ENCODE data around the gene TUBGCP3. TPM values are rescaled to one million over a fixed set of nuclear protein-coding genes. Genes with fewer than 3 reads are reported as not detected.
"Not testable (repeated sequence)": the region's sequence is repeated elsewhere in the genome, so short reads cannot be mapped to it uniquely, and the experiment has no call there.

The TUBGCP3 gene
- total RNA-seq, 1 donor from 2014 or later = 14.0 TPM

- no peaks in the 10 kb centered on the region for H3K36me3 ChIP-seq (ENCODE audit: insufficient read depth, low read length)
- H3K4me3 Mint-ChIP-seq (ENCODE audit: unreplicated experiment) = no peak overlapping the region
- no peaks in the 10 kb centered on the region for H3K9me3 ChIP-seq (ENCODE audit: insufficient read depth, low read depth, low read length)
- H3K27ac ChIP-seq (ENCODE audit: low read depth, low read length) = no peak overlapping the region
- H3K36me3 Mint-ChIP-seq (ENCODE audit: low read depth, unreplicated experiment) = peaks cover 2% of the 10 kb centered on the region
- H4K20me1 ChIP-seq (ENCODE audit: insufficient read depth, low read length) = no peaks in the 10 kb centered on the region
- H3K27ac Mint-ChIP-seq (ENCODE audit: unreplicated experiment) = no peak overlapping the region
- no peak overlapping the region for H2AFZ ChIP-seq (ENCODE audit: low read depth, low read length)
- no peak overlapping the region for H3K4me3 ChIP-seq (ENCODE audit: insufficient read depth, low read depth, low read length)
- H3K4me1 Mint-ChIP-seq (ENCODE audit: low read depth, unreplicated experiment) = peaks cover 6% of the 10 kb centered on the region
- H3K27me3 Mint-ChIP-seq (ENCODE audit: low read depth, unreplicated experiment) = no peaks in the 10 kb centered on the region
- FAIRE-seq = no peak
- TF ChIP-seq EZH2 (IDR thresholded peaks at IDR 0.05; ENCODE audit: insufficient read depth, low read length) (no peak), CTCF (IDR thresholded peaks at IDR 0.05; ENCODE audit: insufficient read depth, low read depth, low read length) (no peak)
- no peak overlapping the region for H3K9ac ChIP-seq (ENCODE audit: low read length)
- DNase-seq (ENCODE audit: low read depth) = no peak
- H3K4me1 ChIP-seq (ENCODE audit: insufficient read depth, low read length) = no peaks in the 10 kb centered on the region
- H3K79me2 ChIP-seq (ENCODE audit: insufficient read depth, low read length) = no peaks in the 10 kb centered on the region
- no peaks in the 10 kb centered on the region for H3K27me3 ChIP-seq (ENCODE audit: insufficient read depth, low read length)
- H3K9me3 Mint-ChIP-seq (ENCODE audit: unreplicated experiment) = no peaks in the 10 kb centered on the region
- no peak overlapping the region for H3K4me2 ChIP-seq (ENCODE audit: low read length)
These were observed 100.8 kb downstream of the TUBGCP3 start for GRCh38 chr13:112487127-112487517.

GRCh38 chr13:112486386-112487126, 101.4 kb downstream of the TUBGCP3 start:
- Histone ChIP-seq H3K4me3 (ENCODE audit: insufficient read depth, low read depth, low read length) (no peak overlapping the region), H2AFZ (ENCODE audit: low read depth, low read length) (no peak overlapping the region), H3K4me1 (ENCODE audit: insufficient read depth, low read length) (no peaks in the 10 kb centered on the region), H3K27ac (ENCODE audit: low read depth, low read length) (no peak overlapping the region), H3K9ac (ENCODE audit: low read length) (no peak overlapping the region), H4K20me1 (ENCODE audit: insufficient read depth, low read length) (no peaks in the 10 kb centered on the region), H3K9me3 (ENCODE audit: insufficient read depth, low read depth, low read length) (no peaks in the 10 kb centered on the region), H3K36me3 (ENCODE audit: insufficient read depth, low read length) (no peaks in the 10 kb centered on the region), H3K4me2 (ENCODE audit: low read length) (no peak overlapping the region), H3K27me3 (ENCODE audit: insufficient read depth, low read length) (no peaks in the 10 kb centered on the region), H3K79me2 (ENCODE audit: insufficient read depth, low read length) (no peaks in the 10 kb centered on the region)
- DNase-seq (ENCODE audit: low read depth) (no peak), FAIRE-seq (no peak)
- Mint-ChIP-seq H3K27ac (ENCODE audit: unreplicated experiment) (peak overlapping the region; percentile 30), H3K36me3 (ENCODE audit: low read depth, unreplicated experiment) (peaks cover 2% of the 10 kb centered on the region), H3K4me1 (ENCODE audit: low read depth, unreplicated experiment) (peaks cover 6% of the 10 kb centered on the region), H3K4me3 (ENCODE audit: unreplicated experiment) (no peak overlapping the region), H3K9me3 (ENCODE audit: unreplicated experiment) (no peaks in the 10 kb centered on the region), H3K27me3 (ENCODE audit: low read depth, unreplicated experiment) (no peaks in the 10 kb centered on the region)
- TF ChIP-seq EZH2 (IDR thresholded peaks at IDR 0.05; ENCODE audit: insufficient read depth, low read length) = no peak
- TF ChIP-seq CTCF (IDR thresholded peaks at IDR 0.05; ENCODE audit: insufficient read depth, low read depth, low read length) = no peak

- not testable (repeated sequence) for H3K27me3 Mint-ChIP-seq (ENCODE audit: low read depth, unreplicated experiment)
These were observed 102.1 kb downstream of the TUBGCP3 start for GRCh38 chr13:112485814-112486213.

More at GRCh38 chr13:112485814-112486213, 102.1 kb downstream of the TUBGCP3 start:
- not testable (repeated sequence) for H3K36me3 ChIP-seq (ENCODE audit: insufficient read depth, low read length); H4K20me1 ChIP-seq (ENCODE audit: insufficient read depth, low read length); H3K9me3 ChIP-seq (ENCODE audit: insufficient read depth, low read depth, low read length); H3K4me1 Mint-ChIP-seq (ENCODE audit: low read depth, unreplicated experiment); H3K27ac ChIP-seq (ENCODE audit: low read depth, low read length); H3K36me3 Mint-ChIP-seq (ENCODE audit: low read depth, unreplicated experiment); FAIRE-seq; H3K79me2 ChIP-seq (ENCODE audit: insufficient read depth, low read length); H3K4me3 ChIP-seq (ENCODE audit: insufficient read depth, low read depth, low read length); H3K4me3 Mint-ChIP-seq (ENCODE audit: unreplicated experiment); H2AFZ ChIP-seq (ENCODE audit: low read depth, low read length); H3K4me1 ChIP-seq (ENCODE audit: insufficient read depth, low read length); H3K27me3 ChIP-seq (ENCODE audit: insufficient read depth, low read length); DNase-seq (ENCODE audit: low read depth); H3K9me3 Mint-ChIP-seq (ENCODE audit: unreplicated experiment); H3K9ac ChIP-seq (ENCODE audit: low read length); H3K4me2 ChIP-seq (ENCODE audit: low read length); H3K27ac Mint-ChIP-seq (ENCODE audit: unreplicated experiment)
